HG02763 (cell line): Measurements from ENCODE around the gene GABBR2.

ENCODE experiments used
- ATAC-seq: cut with Tn5 transposase; IDR thresholded peaks from one replicate; pipeline ENCODE4 v1.9.1; 2021; ENCODE audit warnings: mild to moderate bottlenecking, moderate library complexity; ENCODE audit not compliant: unreplicated experiment

The GABBR2 gene

GRCh38 chr9:98416294-98417248, 292.2 kb downstream of the GABBR2 start:
- no peak for ATAC-seq

- ATAC-seq = no peak
Observed at GRCh38 chr9:98415782-98416181, 293.0 kb downstream of the GABBR2 start.

- ATAC-seq = no peak
Observed at GRCh38 chr9:98413084-98413483, 295.7 kb downstream of the GABBR2 start.

GRCh38 chr9:98412101-98412842, 296.5 kb downstream of the GABBR2 start:
- no peak for ATAC-seq

GRCh38 chr9:98410185-98410697, 298.5 kb downstream of the GABBR2 start:
- no peak for ATAC-seq

- ATAC-seq = no peak
Observed at GRCh38 chr9:98409719-98410118, 299.0 kb downstream of the GABBR2 start.

GRCh38 chr9:98406469-98406868, 302.3 kb downstream of the GABBR2 start:
- no peak for ATAC-seq

GRCh38 chr9:98404237-98404636, 304.5 kb downstream of the GABBR2 start:
- ATAC-seq = no peak

GRCh38 chr9:98403715-98404114, 305.0 kb downstream of the GABBR2 start:
- no peak for ATAC-seq

GRCh38 chr9:98402019-98402840, 306.5 kb downstream of the GABBR2 start:
- ATAC-seq = no peak

- no peak for ATAC-seq
Observed at GRCh38 chr9:98401140-98402018, 307.4 kb downstream of the GABBR2 start.

- ATAC-seq = no peak
Observed at GRCh38 chr9:98399950-98400683, 308.6 kb downstream of the GABBR2 start.

- ATAC-seq = no peak
Observed at GRCh38 chr9:98396656-98397055, 312.1 kb downstream of the GABBR2 start.

- no peak for ATAC-seq
Observed at GRCh38 chr9:98396236-98396635, 312.5 kb downstream of the GABBR2 start.

GRCh38 chr9:98391867-98392266, 316.9 kb downstream of the GABBR2 start:
- ATAC-seq = no peak

GRCh38 chr9:98391406-98391805, 317.3 kb downstream of the GABBR2 start:
- no peak for ATAC-seq

GRCh38 chr9:98385751-98386150, 323.0 kb downstream of the GABBR2 start:
- no peak for ATAC-seq

- no peak for ATAC-seq
Observed at GRCh38 chr9:98383758-98384157, 325.0 kb downstream of the GABBR2 start.
